Body of pancreas (tissue), 4 donors: ENCODE measurements around the gene LRRC45. TPM values are rescaled to one million over a fixed set of nuclear protein-coding genes. Genes with fewer than 3 reads are reported as not detected.

Experiments
- ATAC-seq: fragments of 150-250 bp; one replicate; pipeline ENCODE4 v1.9.1; 2016
- DNase-seq, 4 donors: peaks; one replicate each; pipeline ENCODE4 v3.0.0-alpha.2; 2019
- H3K27ac ChIP-seq, 4 donors: fragments of 200-600 bp; sonication (generic); 1 replicate in 3 of 4; 2 replicates in 1 of 4; pipeline versions ENCODE4 v1.5.1 to v1.6.1; 2016 to 2019; ENCODE audit warnings: mild to moderate bottlenecking in 1 of 4, mixed read lengths in 1 of 4, moderate library complexity in 1 of 4
- H3K27me3 ChIP-seq, 2 donors: fragments of 200-600 bp; sonication (generic); one replicate each; pipeline ENCODE4 v1.6.0; 2016; ENCODE audit warnings: mild to moderate bottlenecking in 1 of 2
- H3K36me3 ChIP-seq, 2 donors: fragments of 200-600 bp; sonication (generic); replicated peaks in 1 of 2; 2 replicates each; pipeline ENCODE4 v1.5.1; 2016; ENCODE audit warnings: low read depth in 2 of 2; ENCODE audit not compliant: insufficient read depth in 1 of 2
- H3K4me1 ChIP-seq: fragments of 200-600 bp; sonication (generic); one replicate; pipeline ENCODE4 v1.6.0; 2016
- H3K4me3 ChIP-seq, 2 donors: fragments of 200-600 bp; sonication (generic); 1 replicate in 1 of 2; 2 replicates in 1 of 2; pipeline ENCODE4 v1.5.1; 2016 to 2019
- H3K9me3 ChIP-seq, 3 donors: fragments of 200-600 bp; sonication (generic); 1 replicate in 2 of 3; 2 replicates in 1 of 3; pipeline ENCODE4 v1.5.1; 2016
- CTCF ChIP-seq, 7 experiments: fragments of 450-650 bp in 4 of 7; fragments of 200-600 bp in 3 of 7; sonication (generic) in 3 of 7; IDR thresholded peaks; one replicate each; pipeline ENCODE4 v1.5.1; 2016 to 2019; ENCODE audit warnings: antibody characterized with exemption in 7 of 7
- POLR2A ChIP-seq, 3 donors: fragments of 450-650 bp; IDR thresholded peaks; one replicate each; pipeline ENCODE4 v1.6.1; 2016; ENCODE audit warnings: antibody characterized with exemption in 3 of 3, mild to moderate bottlenecking in 2 of 3
- WGBS, 2 donors: methylation state at CpG; one replicate each; pipeline ENCODE4 v1.1.5; 2017; 5-methylcytosine and 5-hydroxymethylcytosine counted together
- intact Hi-C: fragments of 100-400 bp; cut with DNase I; formaldehyde crosslinking; loops from one replicate; pipeline ENCODE4 v1.15.1; 2023
- total RNA-seq, 2 donors: library from RNA; depleted of rRNA; stranded (reverse); fragments of >200 nt; gene quantifications; one replicate each; pipeline ENCODE4 v1.1.0, GENCODE V29; 2016

Gene LRRC45
- total RNA-seq, 2 donors from 2014 or later, result 8.0 to 36.3 TPM

- no peak for ATAC-seq
- WGBS, 2 donors, result 86 to 92% methylated on average over 23 to 30 of the region's 38 CpGs
- Histone ChIP-seq H3K9me3 (no peaks in the 10 kb centered on the region), H3K36me3 (no peaks in the 10 kb centered on the region), H3K4me1 (peaks cover 42% of the 10 kb centered on the region), H3K4me3 (no peak overlapping the region), H3K27ac (no peak overlapping the region), H3K27me3 (no peaks in the 10 kb centered on the region)
- no peak for DNase-seq
- intact Hi-C loops, result no loop called here
- TF ChIP-seq POLR2A (IDR thresholded peaks at IDR 0.05) (no peak), CTCF (IDR thresholded peaks at IDR 0.05) (no peak)
Observed at GRCh38 chr17:82033359-82034085, 10.4 kb downstream of the LRRC45 start.

- Histone ChIP-seq H3K9me3 (no peaks in the 10 kb centered on the region), H3K36me3 (no peaks in the 10 kb centered on the region), H3K27me3 (no peaks in the 10 kb centered on the region), H3K27ac (no peak overlapping the region), H3K4me3 (no peak overlapping the region), H3K4me1 (peaks cover 44% of the 10 kb centered on the region)
- 88 to 89% methylated on average over 19 to 23 of the region's 23 CpGs for WGBS, 2 donors
- DNase-seq, result no peak
- no peak for ATAC-seq
- TF ChIP-seq POLR2A (IDR thresholded peaks at IDR 0.05), result no peak
- no peak for TF ChIP-seq CTCF (IDR thresholded peaks at IDR 0.05)
- intact Hi-C loops, result no loop called here
Observed at GRCh38 chr17:82034371-82035011, 11.4 kb downstream of the LRRC45 start.

DNA sequence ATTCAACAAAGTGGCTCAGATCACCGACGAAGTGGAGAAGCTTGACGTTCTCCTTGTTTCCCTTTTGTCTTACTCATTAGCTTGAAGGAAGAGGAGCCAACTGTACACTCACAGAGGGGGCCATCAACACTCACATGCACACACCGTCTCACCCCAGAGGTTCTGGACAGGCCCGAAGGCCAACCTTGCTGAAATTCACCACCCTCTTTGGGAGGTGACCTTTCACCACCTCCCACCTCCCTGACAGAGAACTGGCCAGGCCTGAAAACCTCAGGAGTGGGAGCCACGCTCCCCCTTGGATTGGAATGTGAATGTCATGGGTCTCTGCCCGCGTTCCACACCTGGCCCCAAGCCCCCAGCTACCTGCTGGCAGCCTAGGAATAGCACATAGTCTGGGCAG, 12.4 kb downstream of the LRRC45 start:
- H3K36me3 ChIP-seq, result no peaks in the 10 kb centered on the region
- no peak for ATAC-seq
- TF ChIP-seq POLR2A (IDR thresholded peaks at IDR 0.05) (no peak), CTCF (IDR thresholded peaks at IDR 0.05) (no peak)
- H3K27ac ChIP-seq, result no peak overlapping the region
- no peaks in the 10 kb centered on the region for H3K27me3 ChIP-seq
- intact Hi-C loops, result no loop called here
- H3K4me1 ChIP-seq, result peaks cover 44% of the 10 kb centered on the region
- no peak overlapping the region for H3K4me3 ChIP-seq
- no peaks in the 10 kb centered on the region for H3K9me3 ChIP-seq
- no peak for DNase-seq
- WGBS, 2 donors, result 90 to 94% methylated on average over 8 of the region's 8 CpGs

- intact Hi-C loops, result no loop called here
- H3K36me3 ChIP-seq, result no peaks in the 10 kb centered on the region
- H3K27ac ChIP-seq, result peak overlapping the region in 2 of 4 donors; percentile 94
- no peaks in the 10 kb centered on the region for H3K9me3 ChIP-seq
- DNase-seq, result peak in 1 of 4 donors; percentile 40
- TF ChIP-seq POLR2A (IDR thresholded peaks at IDR 0.05), result no peak
- no peak for TF ChIP-seq CTCF (IDR thresholded peaks at IDR 0.05)
- no peaks in the 10 kb centered on the region for H3K27me3 ChIP-seq
- H3K4me3 ChIP-seq, result peak overlapping the region in 1 of 2 donors; percentile 52
- ATAC-seq, result no peak
- 75 to 81% methylated on average over 12 to 19 of the region's 20 CpGs for WGBS, 2 donors
- H3K4me1 ChIP-seq, result peaks cover 38% of the 10 kb centered on the region
Observed at GRCh38 chr17:82035956-82036633, 13.0 kb downstream of the LRRC45 start.
